GM23338 (cell line): ENCODE data around the gene CDH4. TPM values are rescaled to one million over a fixed set of nuclear protein-coding genes. Genes with fewer than 3 reads are reported as not detected.

Source experiments
- ATAC-seq: fragments of 200-7000 bp; cut with Tn5 transposase; 3 replicates; pipeline ENCODE4 v1.9.1; 2020
- DNase-seq: peaks from one replicate; pipeline ENCODE4 v3.0.0-alpha.2; 2015; ENCODE audit warnings: low spot score
- H2AFZ ChIP-seq: fragments of 200-600 bp; sonication (generic); 2 replicates; pipeline ENCODE4 v1.8.0; 2016; ENCODE audit warnings: antibody characterized with exemption, mild to moderate bottlenecking, moderate library complexity
- H3F3A ChIP-seq: fragments of 200-600 bp; sonication (generic); replicated peaks from 2 replicates; pipeline ENCODE4 v1.8.0; 2017; ENCODE audit warnings: antibody characterized with exemption, mixed run types, low read depth
- H3K27ac ChIP-seq: fragments of 200-600 bp; sonication (generic); 2 replicates; pipeline ENCODE4 v1.6.1; 2016; ENCODE audit warnings: low read depth
- H3K27me3 ChIP-seq: fragments of 200-600 bp; sonication (generic); 2 replicates; pipeline ENCODE4 v1.8.0; 2016; ENCODE audit warnings: mild to moderate bottlenecking, mixed run types, moderate library complexity; ENCODE audit not compliant: insufficient read depth
- H3K36me3 ChIP-seq: fragments of 200-600 bp; sonication (generic); 2 replicates; pipeline ENCODE4 v1.8.0; 2016; ENCODE audit warnings: mild to moderate bottlenecking; ENCODE audit not compliant: insufficient read depth
- H3K4me1 ChIP-seq: fragments of 200-600 bp; sonication (generic); 2 replicates; pipeline ENCODE4 v1.8.0; 2016; ENCODE audit warnings: mild to moderate bottlenecking, moderate library complexity; ENCODE audit not compliant: insufficient read depth
- H3K4me2 ChIP-seq: fragments of 200-600 bp; sonication (generic); 2 replicates; pipeline ENCODE4 v1.7.1; 2017; ENCODE audit warnings: mixed run types
- H3K4me3 ChIP-seq: fragments of 200-600 bp; sonication (generic); 2 replicates; pipeline ENCODE4 v1.6.1; 2016; ENCODE audit warnings: mixed run types
- H3K79me2 ChIP-seq: fragments of 200-600 bp; sonication (generic); replicated peaks from 2 replicates; pipeline ENCODE4 v1.8.0; 2017; ENCODE audit warnings: mild to moderate bottlenecking; ENCODE audit not compliant: insufficient read depth
- H3K9me2 ChIP-seq: fragments of 200-600 bp; sonication (generic); 2 replicates; pipeline ENCODE4 v1.8.0; 2017; ENCODE audit not compliant: insufficient read depth
- H4K20me1 ChIP-seq: fragments of 200-600 bp; sonication (generic); replicated peaks from 2 replicates; pipeline ENCODE4 v1.8.0; 2017; ENCODE audit warnings: mild to moderate bottlenecking; ENCODE audit not compliant: insufficient read depth
- H3K27ac Mint-ChIP-seq: 2 replicates; pipeline ENCODE4 v1.8.0; 2020; ENCODE audit warnings: inconsistent platforms, mild to moderate bottlenecking, moderate library complexity, mixed read lengths
- H3K27me3 Mint-ChIP-seq: 3 replicates; pipeline ENCODE4 v1.8.0; 2022; ENCODE audit warnings: low read depth, mild to moderate bottlenecking, moderate library complexity, mixed read lengths, inconsistent platforms; ENCODE audit not compliant: insufficient read depth, poor library complexity
- H3K36me3 Mint-ChIP-seq: 3 replicates; pipeline ENCODE4 v1.8.0; 2021; ENCODE audit warnings: low read depth, mild to moderate bottlenecking, inconsistent platforms, moderate library complexity, mixed read lengths
- H3K4me1 Mint-ChIP-seq: 3 replicates; pipeline ENCODE4 v1.8.0; 2020; ENCODE audit warnings: mild to moderate bottlenecking, inconsistent platforms, mixed read lengths
- H3K4me3 Mint-ChIP-seq: 3 replicates; pipeline ENCODE4 v1.8.0; 2021; ENCODE audit warnings: moderate library complexity, mild to moderate bottlenecking, inconsistent platforms, mixed read lengths
- H3K9me3 Mint-ChIP-seq: 3 replicates; pipeline ENCODE4 v1.8.0; 2020; ENCODE audit warnings: moderate library complexity, mild to moderate bottlenecking, inconsistent platforms, mixed read lengths
- CREB1 ChIP-seq: fragments of 250-450 bp; sonication (Bioruptor Pico); IDR thresholded peaks from 2 replicates; pipeline ENCODE4 v1.5.0; 2020; ENCODE audit warnings: low read depth, mild to moderate bottlenecking, moderate library complexity
- EZH2 ChIP-seq: fragments of 200-600 bp; sonication (generic); IDR thresholded peaks from one replicate; pipeline ENCODE4 v1.8.0; 2017; ENCODE audit warnings: antibody characterized with exemption, mild to moderate bottlenecking, low read depth; ENCODE audit not compliant: unreplicated experiment
- EZH2phosphoT487 ChIP-seq: fragments of 200-600 bp; sonication (generic); IDR thresholded peaks from one replicate; pipeline ENCODE4 v1.8.1; 2018; ENCODE audit warnings: antibody characterized with exemption; ENCODE audit not compliant: unreplicated experiment
- JUNB ChIP-seq: IDR thresholded peaks from one replicate; pipeline ENCODE4 v1.6.1; 2016; ENCODE audit warnings: antibody characterized with exemption; ENCODE audit not compliant: unreplicated experiment
- NANOG ChIP-seq: IDR thresholded peaks from 2 replicates; pipeline ENCODE4 v1.6.1; 2016; ENCODE audit warnings: antibody characterized with exemption, borderline replicate concordance
- STAT1 ChIP-seq: IDR thresholded peaks from one replicate; pipeline ENCODE4 v1.6.1; 2016; ENCODE audit warnings: antibody characterized with exemption; ENCODE audit not compliant: unreplicated experiment
- ZNF114 ChIP-seq: fragments of 250-450 bp; sonication (Bioruptor Pico); IDR thresholded peaks from 2 replicates; pipeline ENCODE4 v1.5.0; 2020; ENCODE audit warnings: mild to moderate bottlenecking, moderate library complexity
- ZNF331 ChIP-seq: fragments of 250-450 bp; sonication (Bioruptor Pico); IDR thresholded peaks from 2 replicates; pipeline ENCODE4 v1.5.0; 2020; ENCODE audit warnings: low read depth, mild to moderate bottlenecking, moderate library complexity
- polyA plus RNA-seq: library from polyadenylated mRNA; unstranded; fragments of >200 nt; fragmentation: Nextera tagmentation; extraction: Ambion mirVana; gene quantifications from 2 replicates; pipeline ENCODE4 v1.2.1, GENCODE V29; 2016
- total RNA-seq: library from RNA; depleted of rRNA; stranded (reverse); fragments of >200 nt; shearing (Covaris generic); gene quantifications from 2 replicates; pipeline ENCODE4 v1.2.3, GENCODE V29; 2014
- TF ChIP-seq, protein P1 (sequence below): fragments of 250-450 bp; sonication (Bioruptor Pico); IDR thresholded peaks from 2 replicates; pipeline ENCODE4 v1.5.0; 2020; ENCODE audit warnings: mild to moderate bottlenecking, moderate library complexity
- TF ChIP-seq, protein P2 (sequence below): IDR thresholded peaks from 2 replicates; pipeline ENCODE4 v1.6.1; 2016; ENCODE audit warnings: antibody characterized with exemption
- TF ChIP-seq, protein P3 (sequence below): IDR thresholded peaks from one replicate; pipeline ENCODE4 v1.6.1; 2018; ENCODE audit warnings: antibody characterized with exemption; ENCODE audit not compliant: unreplicated experiment

The CDH4 gene
- total and polyA plus RNA-seq, 2 experiments from 2014 or later: 1.2 to 4.2 TPM

DNA sequence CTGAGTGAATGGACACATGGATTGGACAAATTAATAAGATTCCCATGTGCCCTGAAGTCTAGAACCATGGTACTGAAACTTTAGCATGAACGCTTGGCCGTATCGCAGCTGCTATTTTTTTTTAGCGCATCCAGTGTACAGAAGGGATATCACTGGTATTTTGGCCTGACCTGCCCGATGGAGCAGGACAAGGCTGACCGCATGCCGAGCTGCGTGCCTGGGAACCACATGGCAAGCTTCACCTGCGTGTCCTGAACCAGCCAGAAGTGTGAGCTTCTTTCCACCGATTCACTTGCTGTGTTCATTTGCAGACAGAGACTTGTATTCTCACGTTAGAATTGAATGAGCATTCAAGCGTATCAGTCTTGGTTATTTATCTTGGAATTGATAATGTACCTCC is 145.7 kb downstream of the CDH4 start (continued):
- TF ChIP-seq, protein P1, sequence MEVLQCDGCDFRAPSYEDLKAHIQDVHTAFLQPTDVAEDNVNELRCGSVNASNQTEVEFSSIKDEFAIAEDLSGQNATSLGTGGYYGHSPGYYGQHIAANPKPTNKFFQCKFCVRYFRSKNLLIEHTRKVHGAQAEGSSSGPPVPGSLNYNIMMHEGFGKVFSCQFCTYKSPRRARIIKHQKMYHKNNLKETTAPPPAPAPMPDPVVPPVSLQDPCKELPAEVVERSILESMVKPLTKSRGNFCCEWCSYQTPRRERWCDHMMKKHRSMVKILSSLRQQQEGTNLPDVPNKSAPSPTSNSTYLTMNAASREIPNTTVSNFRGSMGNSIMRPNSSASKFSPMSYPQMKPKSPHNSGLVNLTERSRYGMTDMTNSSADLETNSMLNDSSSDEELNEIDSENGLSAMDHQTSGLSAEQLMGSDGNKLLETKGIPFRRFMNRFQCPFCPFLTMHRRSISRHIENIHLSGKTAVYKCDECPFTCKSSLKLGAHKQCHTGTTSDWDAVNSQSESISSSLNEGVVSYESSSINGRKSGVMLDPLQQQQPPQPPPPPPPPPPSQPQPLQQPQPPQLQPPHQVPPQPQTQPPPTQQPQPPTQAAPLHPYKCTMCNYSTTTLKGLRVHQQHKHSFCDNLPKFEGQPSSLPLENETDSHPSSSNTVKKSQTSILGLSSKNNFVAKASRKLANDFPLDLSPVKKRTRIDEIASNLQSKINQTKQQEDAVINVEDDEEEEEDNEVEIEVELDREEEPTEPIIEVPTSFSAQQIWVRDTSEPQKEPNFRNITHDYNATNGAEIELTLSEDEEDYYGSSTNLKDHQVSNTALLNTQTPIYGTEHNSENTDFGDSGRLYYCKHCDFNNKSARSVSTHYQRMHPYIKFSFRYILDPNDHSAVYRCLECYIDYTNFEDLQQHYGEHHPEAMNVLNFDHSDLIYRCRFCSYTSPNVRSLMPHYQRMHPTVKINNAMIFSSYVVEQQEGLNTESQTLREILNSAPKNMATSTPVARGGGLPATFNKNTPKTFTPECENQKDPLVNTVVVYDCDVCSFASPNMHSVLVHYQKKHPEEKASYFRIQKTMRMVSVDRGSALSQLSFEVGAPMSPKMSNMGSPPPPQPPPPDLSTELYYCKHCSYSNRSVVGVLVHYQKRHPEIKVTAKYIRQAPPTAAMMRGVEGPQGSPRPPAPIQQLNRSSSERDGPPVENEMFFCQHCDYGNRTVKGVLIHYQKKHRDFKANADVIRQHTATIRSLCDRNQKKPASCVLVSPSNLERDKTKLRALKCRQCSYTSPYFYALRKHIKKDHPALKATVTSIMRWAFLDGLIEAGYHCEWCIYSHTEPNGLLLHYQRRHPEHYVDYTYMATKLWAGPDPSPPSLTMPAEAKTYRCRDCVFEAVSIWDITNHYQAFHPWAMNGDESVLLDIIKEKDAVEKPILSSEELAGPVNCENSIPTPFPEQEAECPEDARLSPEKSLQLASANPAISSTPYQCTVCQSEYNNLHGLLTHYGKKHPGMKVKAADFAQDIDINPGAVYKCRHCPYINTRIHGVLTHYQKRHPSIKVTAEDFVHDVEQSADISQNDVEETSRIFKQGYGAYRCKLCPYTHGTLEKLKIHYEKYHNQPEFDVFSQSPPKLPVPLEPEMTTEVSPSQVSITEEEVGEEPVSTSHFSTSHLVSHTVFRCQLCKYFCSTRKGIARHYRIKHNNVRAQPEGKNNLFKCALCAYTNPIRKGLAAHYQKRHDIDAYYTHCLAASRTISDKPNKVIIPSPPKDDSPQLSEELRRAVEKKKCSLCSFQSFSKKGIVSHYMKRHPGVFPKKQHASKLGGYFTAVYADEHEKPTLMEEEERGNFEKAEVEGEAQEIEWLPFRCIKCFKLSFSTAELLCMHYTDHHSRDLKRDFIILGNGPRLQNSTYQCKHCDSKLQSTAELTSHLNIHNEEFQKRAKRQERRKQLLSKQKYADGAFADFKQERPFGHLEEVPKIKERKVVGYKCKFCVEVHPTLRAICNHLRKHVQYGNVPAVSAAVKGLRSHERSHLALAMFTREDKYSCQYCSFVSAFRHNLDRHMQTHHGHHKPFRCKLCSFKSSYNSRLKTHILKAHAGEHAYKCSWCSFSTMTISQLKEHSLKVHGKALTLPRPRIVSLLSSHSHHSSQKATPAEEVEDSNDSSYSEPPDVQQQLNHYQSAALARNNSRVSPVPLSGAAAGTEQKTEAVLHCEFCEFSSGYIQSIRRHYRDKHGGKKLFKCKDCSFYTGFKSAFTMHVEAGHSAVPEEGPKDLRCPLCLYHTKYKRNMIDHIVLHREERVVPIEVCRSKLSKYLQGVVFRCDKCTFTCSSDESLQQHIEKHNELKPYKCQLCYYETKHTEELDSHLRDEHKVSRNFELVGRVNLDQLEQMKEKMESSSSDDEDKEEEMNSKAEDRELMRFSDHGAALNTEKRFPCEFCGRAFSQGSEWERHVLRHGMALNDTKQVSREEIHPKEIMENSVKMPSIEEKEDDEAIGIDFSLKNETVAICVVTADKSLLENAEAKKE (CRISPR knock-in tag): no peak
- TF ChIP-seq JUNB: no peak
- no peak for TF ChIP-seq NANOG
- TF ChIP-seq ZNF114 (CRISPR knock-in tag): no peak
- TF ChIP-seq, protein P2, sequence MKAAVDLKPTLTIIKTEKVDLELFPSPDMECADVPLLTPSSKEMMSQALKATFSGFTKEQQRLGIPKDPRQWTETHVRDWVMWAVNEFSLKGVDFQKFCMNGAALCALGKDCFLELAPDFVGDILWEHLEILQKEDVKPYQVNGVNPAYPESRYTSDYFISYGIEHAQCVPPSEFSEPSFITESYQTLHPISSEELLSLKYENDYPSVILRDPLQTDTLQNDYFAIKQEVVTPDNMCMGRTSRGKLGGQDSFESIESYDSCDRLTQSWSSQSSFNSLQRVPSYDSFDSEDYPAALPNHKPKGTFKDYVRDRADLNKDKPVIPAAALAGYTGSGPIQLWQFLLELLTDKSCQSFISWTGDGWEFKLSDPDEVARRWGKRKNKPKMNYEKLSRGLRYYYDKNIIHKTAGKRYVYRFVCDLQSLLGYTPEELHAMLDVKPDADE: no peak
- no peak for TF ChIP-seq EZH2phosphoT487
- TF ChIP-seq ZNF331 (CRISPR knock-in tag): no peak
- TF ChIP-seq CREB1: no peak
- TF ChIP-seq EZH2: no peak
- TF ChIP-seq STAT1: no peak

DNA sequence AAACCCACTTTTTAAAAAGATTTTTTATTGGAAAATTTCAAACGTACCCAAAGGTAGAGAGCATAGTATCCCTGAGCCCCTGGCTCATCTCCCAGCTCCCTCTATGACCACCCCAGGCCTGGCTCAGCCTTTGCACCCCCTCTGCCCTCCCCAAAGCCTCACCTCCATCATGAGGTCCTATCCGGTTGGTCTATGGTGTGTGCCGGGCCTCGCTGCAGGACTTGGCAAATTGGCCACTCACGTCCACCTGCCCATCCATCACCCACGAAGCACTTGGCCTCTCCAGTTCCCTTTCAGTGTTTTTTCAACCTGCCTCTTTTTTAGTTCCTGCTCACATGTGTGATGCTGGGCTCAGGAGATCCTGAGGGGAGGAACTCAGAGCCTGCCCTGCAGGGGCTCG is 147.4 kb downstream of the CDH4 start:
- Histone ChIP-seq H3K9me2 (peaks cover 2% of the 10 kb centered on the region; the same call in 1 of the 2 replicates), H3F3A (no peaks in the 10 kb centered on the region), H2AFZ (no peak overlapping the region), H4K20me1 (no peaks in the 10 kb centered on the region), H3K27ac (no peak overlapping the region), H3K27me3 (no peaks in the 10 kb centered on the region), H3K79me2 (no peaks in the 10 kb centered on the region), H3K36me3 (no peaks in the 10 kb centered on the region), H3K4me1 (no peaks in the 10 kb centered on the region), H3K4me2 (no peak overlapping the region), H3K4me3 (no peak overlapping the region)
- H3K4me1 Mint-ChIP-seq: no peaks in the 10 kb centered on the region; the same call in 2 of the 3 replicates
- H3K36me3 Mint-ChIP-seq: no peaks in the 10 kb centered on the region; the same call in 1 of the 3 replicates
- no peak overlapping the region for H3K27ac Mint-ChIP-seq
- no peak for DNase-seq
- H3K9me3 Mint-ChIP-seq: no peaks in the 10 kb centered on the region
- peaks cover 11% of the 10 kb centered on the region for H3K27me3 Mint-ChIP-seq
- no peak for ATAC-seq
- no peak overlapping the region for H3K4me3 Mint-ChIP-seq
- TF ChIP-seq STAT1 (no peak), ZNF114 (CRISPR knock-in tag) (no peak), EZH2phosphoT487 (no peak), ZNF331 (CRISPR knock-in tag) (no peak)
- TF ChIP-seq, protein P3, sequence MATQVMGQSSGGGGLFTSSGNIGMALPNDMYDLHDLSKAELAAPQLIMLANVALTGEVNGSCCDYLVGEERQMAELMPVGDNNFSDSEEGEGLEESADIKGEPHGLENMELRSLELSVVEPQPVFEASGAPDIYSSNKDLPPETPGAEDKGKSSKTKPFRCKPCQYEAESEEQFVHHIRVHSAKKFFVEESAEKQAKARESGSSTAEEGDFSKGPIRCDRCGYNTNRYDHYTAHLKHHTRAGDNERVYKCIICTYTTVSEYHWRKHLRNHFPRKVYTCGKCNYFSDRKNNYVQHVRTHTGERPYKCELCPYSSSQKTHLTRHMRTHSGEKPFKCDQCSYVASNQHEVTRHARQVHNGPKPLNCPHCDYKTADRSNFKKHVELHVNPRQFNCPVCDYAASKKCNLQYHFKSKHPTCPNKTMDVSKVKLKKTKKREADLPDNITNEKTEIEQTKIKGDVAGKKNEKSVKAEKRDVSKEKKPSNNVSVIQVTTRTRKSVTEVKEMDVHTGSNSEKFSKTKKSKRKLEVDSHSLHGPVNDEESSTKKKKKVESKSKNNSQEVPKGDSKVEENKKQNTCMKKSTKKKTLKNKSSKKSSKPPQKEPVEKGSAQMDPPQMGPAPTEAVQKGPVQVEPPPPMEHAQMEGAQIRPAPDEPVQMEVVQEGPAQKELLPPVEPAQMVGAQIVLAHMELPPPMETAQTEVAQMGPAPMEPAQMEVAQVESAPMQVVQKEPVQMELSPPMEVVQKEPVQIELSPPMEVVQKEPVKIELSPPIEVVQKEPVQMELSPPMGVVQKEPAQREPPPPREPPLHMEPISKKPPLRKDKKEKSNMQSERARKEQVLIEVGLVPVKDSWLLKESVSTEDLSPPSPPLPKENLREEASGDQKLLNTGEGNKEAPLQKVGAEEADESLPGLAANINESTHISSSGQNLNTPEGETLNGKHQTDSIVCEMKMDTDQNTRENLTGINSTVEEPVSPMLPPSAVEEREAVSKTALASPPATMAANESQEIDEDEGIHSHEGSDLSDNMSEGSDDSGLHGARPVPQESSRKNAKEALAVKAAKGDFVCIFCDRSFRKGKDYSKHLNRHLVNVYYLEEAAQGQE: no peak
